ENCODE data around the gene ATP1A2. TPM values are rescaled to one million over a fixed set of nuclear protein-coding genes. Genes with fewer than 3 reads are reported as not detected.

ATP1A2 gene
- total and polyA plus RNA-seq, 2 experiments from 2014 or later = 4.9 to 17.7 TPM

DNA sequence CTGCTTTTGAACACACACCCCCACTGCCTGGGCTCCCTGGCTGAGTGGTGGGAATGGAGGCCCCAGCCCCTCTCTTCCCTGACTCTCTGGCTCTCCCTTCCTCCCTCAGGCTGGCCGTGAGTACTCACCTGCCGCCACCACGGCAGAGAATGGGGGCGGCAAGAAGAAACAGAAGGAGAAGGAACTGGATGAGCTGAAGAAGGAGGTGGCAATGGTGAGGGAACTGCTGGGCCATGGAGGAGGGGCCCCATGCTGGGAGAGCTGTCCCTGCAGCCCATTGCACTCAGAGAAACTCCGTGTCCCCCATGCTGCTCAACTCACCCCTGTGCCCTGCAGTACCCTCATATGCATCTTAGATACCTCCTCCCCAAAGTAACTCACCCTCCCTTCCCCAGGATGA is 5.2 kb downstream of the ATP1A2 start:
- Histone ChIP-seq H3K36me3 (ENCODE audit: insufficient read depth) (no peaks in the 10 kb centered on the region), H2AFZ (no peak overlapping the region), H4K20me1 (replicated peaks; ENCODE audit: insufficient read depth) (no peaks in the 10 kb centered on the region), H3F3A (replicated peaks; ENCODE audit: low read depth) (no peaks in the 10 kb centered on the region), H3K4me1 (ENCODE audit: insufficient read depth) (peaks cover 27% of the 10 kb centered on the region), H3K27me3 (ENCODE audit: insufficient read depth) (no peaks in the 10 kb centered on the region), H3K4me2 (no peak overlapping the region), H3K27ac (ENCODE audit: low read depth) (no peak overlapping the region), H3K4me3 (no peak overlapping the region), H3K79me2 (replicated peaks; ENCODE audit: insufficient read depth) (peaks cover 4% of the 10 kb centered on the region; the same call in 1 of the 2 replicates), H3K9me2 (ENCODE audit: insufficient read depth) (no peaks in the 10 kb centered on the region)
- peaks cover 3% of the 10 kb centered on the region for H3K27me3 Mint-ChIP-seq (ENCODE audit: insufficient read depth, low read depth, poor library complexity)
- 0 out of 2 replicates have a peak overlapping the region, but pooled peaks have one; percentile 25 for H3K27ac Mint-ChIP-seq
- TF ChIP-seq, protein P1, sequence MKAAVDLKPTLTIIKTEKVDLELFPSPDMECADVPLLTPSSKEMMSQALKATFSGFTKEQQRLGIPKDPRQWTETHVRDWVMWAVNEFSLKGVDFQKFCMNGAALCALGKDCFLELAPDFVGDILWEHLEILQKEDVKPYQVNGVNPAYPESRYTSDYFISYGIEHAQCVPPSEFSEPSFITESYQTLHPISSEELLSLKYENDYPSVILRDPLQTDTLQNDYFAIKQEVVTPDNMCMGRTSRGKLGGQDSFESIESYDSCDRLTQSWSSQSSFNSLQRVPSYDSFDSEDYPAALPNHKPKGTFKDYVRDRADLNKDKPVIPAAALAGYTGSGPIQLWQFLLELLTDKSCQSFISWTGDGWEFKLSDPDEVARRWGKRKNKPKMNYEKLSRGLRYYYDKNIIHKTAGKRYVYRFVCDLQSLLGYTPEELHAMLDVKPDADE (IDR thresholded peaks at IDR 0.05) = no peak
- TF ChIP-seq EZH2 (IDR thresholded peaks at IDR 0.05; ENCODE audit: low read depth, unreplicated experiment) (no peak), ZNF331 (CRISPR knock-in tag; IDR thresholded peaks at IDR 0.05; ENCODE audit: low read depth) (no peak), JUNB (IDR thresholded peaks at IDR 0.05; ENCODE audit: unreplicated experiment) (no peak), STAT1 (IDR thresholded peaks at IDR 0.05; ENCODE audit: unreplicated experiment) (no peak), POLR2AphosphoS5 (IDR thresholded peaks at IDR 0.05; ENCODE audit: low read depth) (no peak)
- TF ChIP-seq, protein P2, sequence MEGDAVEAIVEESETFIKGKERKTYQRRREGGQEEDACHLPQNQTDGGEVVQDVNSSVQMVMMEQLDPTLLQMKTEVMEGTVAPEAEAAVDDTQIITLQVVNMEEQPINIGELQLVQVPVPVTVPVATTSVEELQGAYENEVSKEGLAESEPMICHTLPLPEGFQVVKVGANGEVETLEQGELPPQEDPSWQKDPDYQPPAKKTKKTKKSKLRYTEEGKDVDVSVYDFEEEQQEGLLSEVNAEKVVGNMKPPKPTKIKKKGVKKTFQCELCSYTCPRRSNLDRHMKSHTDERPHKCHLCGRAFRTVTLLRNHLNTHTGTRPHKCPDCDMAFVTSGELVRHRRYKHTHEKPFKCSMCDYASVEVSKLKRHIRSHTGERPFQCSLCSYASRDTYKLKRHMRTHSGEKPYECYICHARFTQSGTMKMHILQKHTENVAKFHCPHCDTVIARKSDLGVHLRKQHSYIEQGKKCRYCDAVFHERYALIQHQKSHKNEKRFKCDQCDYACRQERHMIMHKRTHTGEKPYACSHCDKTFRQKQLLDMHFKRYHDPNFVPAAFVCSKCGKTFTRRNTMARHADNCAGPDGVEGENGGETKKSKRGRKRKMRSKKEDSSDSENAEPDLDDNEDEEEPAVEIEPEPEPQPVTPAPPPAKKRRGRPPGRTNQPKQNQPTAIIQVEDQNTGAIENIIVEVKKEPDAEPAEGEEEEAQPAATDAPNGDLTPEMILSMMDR (conservative IDR thresholded peaks at IDR 0.05; ENCODE audit: low read depth in 2 of 2) = no peak
- TF ChIP-seq, protein P3, sequence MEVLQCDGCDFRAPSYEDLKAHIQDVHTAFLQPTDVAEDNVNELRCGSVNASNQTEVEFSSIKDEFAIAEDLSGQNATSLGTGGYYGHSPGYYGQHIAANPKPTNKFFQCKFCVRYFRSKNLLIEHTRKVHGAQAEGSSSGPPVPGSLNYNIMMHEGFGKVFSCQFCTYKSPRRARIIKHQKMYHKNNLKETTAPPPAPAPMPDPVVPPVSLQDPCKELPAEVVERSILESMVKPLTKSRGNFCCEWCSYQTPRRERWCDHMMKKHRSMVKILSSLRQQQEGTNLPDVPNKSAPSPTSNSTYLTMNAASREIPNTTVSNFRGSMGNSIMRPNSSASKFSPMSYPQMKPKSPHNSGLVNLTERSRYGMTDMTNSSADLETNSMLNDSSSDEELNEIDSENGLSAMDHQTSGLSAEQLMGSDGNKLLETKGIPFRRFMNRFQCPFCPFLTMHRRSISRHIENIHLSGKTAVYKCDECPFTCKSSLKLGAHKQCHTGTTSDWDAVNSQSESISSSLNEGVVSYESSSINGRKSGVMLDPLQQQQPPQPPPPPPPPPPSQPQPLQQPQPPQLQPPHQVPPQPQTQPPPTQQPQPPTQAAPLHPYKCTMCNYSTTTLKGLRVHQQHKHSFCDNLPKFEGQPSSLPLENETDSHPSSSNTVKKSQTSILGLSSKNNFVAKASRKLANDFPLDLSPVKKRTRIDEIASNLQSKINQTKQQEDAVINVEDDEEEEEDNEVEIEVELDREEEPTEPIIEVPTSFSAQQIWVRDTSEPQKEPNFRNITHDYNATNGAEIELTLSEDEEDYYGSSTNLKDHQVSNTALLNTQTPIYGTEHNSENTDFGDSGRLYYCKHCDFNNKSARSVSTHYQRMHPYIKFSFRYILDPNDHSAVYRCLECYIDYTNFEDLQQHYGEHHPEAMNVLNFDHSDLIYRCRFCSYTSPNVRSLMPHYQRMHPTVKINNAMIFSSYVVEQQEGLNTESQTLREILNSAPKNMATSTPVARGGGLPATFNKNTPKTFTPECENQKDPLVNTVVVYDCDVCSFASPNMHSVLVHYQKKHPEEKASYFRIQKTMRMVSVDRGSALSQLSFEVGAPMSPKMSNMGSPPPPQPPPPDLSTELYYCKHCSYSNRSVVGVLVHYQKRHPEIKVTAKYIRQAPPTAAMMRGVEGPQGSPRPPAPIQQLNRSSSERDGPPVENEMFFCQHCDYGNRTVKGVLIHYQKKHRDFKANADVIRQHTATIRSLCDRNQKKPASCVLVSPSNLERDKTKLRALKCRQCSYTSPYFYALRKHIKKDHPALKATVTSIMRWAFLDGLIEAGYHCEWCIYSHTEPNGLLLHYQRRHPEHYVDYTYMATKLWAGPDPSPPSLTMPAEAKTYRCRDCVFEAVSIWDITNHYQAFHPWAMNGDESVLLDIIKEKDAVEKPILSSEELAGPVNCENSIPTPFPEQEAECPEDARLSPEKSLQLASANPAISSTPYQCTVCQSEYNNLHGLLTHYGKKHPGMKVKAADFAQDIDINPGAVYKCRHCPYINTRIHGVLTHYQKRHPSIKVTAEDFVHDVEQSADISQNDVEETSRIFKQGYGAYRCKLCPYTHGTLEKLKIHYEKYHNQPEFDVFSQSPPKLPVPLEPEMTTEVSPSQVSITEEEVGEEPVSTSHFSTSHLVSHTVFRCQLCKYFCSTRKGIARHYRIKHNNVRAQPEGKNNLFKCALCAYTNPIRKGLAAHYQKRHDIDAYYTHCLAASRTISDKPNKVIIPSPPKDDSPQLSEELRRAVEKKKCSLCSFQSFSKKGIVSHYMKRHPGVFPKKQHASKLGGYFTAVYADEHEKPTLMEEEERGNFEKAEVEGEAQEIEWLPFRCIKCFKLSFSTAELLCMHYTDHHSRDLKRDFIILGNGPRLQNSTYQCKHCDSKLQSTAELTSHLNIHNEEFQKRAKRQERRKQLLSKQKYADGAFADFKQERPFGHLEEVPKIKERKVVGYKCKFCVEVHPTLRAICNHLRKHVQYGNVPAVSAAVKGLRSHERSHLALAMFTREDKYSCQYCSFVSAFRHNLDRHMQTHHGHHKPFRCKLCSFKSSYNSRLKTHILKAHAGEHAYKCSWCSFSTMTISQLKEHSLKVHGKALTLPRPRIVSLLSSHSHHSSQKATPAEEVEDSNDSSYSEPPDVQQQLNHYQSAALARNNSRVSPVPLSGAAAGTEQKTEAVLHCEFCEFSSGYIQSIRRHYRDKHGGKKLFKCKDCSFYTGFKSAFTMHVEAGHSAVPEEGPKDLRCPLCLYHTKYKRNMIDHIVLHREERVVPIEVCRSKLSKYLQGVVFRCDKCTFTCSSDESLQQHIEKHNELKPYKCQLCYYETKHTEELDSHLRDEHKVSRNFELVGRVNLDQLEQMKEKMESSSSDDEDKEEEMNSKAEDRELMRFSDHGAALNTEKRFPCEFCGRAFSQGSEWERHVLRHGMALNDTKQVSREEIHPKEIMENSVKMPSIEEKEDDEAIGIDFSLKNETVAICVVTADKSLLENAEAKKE (CRISPR knock-in tag; IDR thresholded peaks at IDR 0.05) = no peak
- TF ChIP-seq, protein P4, sequence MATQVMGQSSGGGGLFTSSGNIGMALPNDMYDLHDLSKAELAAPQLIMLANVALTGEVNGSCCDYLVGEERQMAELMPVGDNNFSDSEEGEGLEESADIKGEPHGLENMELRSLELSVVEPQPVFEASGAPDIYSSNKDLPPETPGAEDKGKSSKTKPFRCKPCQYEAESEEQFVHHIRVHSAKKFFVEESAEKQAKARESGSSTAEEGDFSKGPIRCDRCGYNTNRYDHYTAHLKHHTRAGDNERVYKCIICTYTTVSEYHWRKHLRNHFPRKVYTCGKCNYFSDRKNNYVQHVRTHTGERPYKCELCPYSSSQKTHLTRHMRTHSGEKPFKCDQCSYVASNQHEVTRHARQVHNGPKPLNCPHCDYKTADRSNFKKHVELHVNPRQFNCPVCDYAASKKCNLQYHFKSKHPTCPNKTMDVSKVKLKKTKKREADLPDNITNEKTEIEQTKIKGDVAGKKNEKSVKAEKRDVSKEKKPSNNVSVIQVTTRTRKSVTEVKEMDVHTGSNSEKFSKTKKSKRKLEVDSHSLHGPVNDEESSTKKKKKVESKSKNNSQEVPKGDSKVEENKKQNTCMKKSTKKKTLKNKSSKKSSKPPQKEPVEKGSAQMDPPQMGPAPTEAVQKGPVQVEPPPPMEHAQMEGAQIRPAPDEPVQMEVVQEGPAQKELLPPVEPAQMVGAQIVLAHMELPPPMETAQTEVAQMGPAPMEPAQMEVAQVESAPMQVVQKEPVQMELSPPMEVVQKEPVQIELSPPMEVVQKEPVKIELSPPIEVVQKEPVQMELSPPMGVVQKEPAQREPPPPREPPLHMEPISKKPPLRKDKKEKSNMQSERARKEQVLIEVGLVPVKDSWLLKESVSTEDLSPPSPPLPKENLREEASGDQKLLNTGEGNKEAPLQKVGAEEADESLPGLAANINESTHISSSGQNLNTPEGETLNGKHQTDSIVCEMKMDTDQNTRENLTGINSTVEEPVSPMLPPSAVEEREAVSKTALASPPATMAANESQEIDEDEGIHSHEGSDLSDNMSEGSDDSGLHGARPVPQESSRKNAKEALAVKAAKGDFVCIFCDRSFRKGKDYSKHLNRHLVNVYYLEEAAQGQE (IDR thresholded peaks at IDR 0.05; ENCODE audit: unreplicated experiment) = no peak
- no peak overlapping the region for H3K4me3 Mint-ChIP-seq
- DNase-seq (ENCODE audit: low spot score) (no peak), ATAC-seq (no peak)
- no peaks in the 10 kb centered on the region for H3K9me3 Mint-ChIP-seq
- peaks cover 56% of the 10 kb centered on the region for H3K36me3 Mint-ChIP-seq (ENCODE audit: low read depth)
- H3K4me1 Mint-ChIP-seq = peaks cover 49% of the 10 kb centered on the region
